ENCODE measurements around the gene OLFML3.

OLFML3 gene

GRCh38 chr1:113934006-113934405, 45.3 kb upstream of the OLFML3 start:
- Histone ChIP-seq H3K36me3 (no peaks in the 10 kb centered on the region), H3K4me1 (peaks cover 0 to 80% (median 23%) of the 10 kb centered on the region in 4 donors), H3K27ac (no peak overlapping the region), H3K4me3 (no peak overlapping the region), H3K9me3 (no peaks in the 10 kb centered on the region), H3K27me3 (no peaks in the 10 kb centered on the region)
- intact Hi-C loops (cut with DNase I; ENCODE audit: low total_unique reads) = loop anchor here (10.0 kb wide), 1 partner anchor 99 kb away; no protein-coding TSS in a partner anchor
- no peak for DNase-seq
- no peak for TF ChIP-seq CTCF (IDR thresholded peaks at IDR 0.05)

- peaks cover 0 to 84% (median 23%) of the 10 kb centered on the region in 4 donors for H3K4me1 ChIP-seq
- no peaks in the 10 kb centered on the region for H3K27me3 ChIP-seq
These were observed 44.7 kb upstream of the OLFML3 start for GRCh38 chr1:113934511-113935055.

GRCh38 chr1:113935176-113935575, 44.1 kb upstream of the OLFML3 start:
- peaks cover 0 to 90% (median 24%) of the 10 kb centered on the region in 4 donors for H3K4me1 ChIP-seq
- H3K27ac ChIP-seq = no peak overlapping the region
- H3K4me3 ChIP-seq = no peak overlapping the region
- no peak for DNase-seq
- no peaks in the 10 kb centered on the region for H3K27me3 ChIP-seq
- intact Hi-C loops (cut with DNase I; ENCODE audit: low total_unique reads) = loop anchor here (10.0 kb wide), 1 partner anchor 100 kb away; no protein-coding TSS in a partner anchor
- TF ChIP-seq CTCF (IDR thresholded peaks at IDR 0.05) = no peak
- no peaks in the 10 kb centered on the region for H3K36me3 ChIP-seq
- no peaks in the 10 kb centered on the region for H3K9me3 ChIP-seq

More at GRCh38 chr1:113934511-113935055, 44.7 kb upstream of the OLFML3 start:
- Histone ChIP-seq H3K36me3 (no peaks in the 10 kb centered on the region), H3K9me3 (no peaks in the 10 kb centered on the region), H3K4me3 (no peak overlapping the region), H3K27ac (no peak overlapping the region)
- TF ChIP-seq CTCF (IDR thresholded peaks at IDR 0.05) = no peak
- no peak for DNase-seq
- intact Hi-C loops (cut with DNase I; ENCODE audit: low total_unique reads) = loop anchor here (10.0 kb wide), 1 partner anchor 100 kb away; no protein-coding TSS in a partner anchor

GRCh38 chr1:113935970-113936369, 43.3 kb upstream of the OLFML3 start:
- intact Hi-C loops (cut with DNase I; ENCODE audit: low total_unique reads) = loop anchor here (10.0 kb wide), 1 partner anchor 101 kb away; no protein-coding TSS in a partner anchor
- DNase-seq = no peak
- Histone ChIP-seq H3K36me3 (peaks cover 6 to 8% (median 7%) of the 10 kb centered on the region in 3 donors), H3K9me3 (no peaks in the 10 kb centered on the region), H3K27me3 (no peaks in the 10 kb centered on the region), H3K4me1 (peaks cover 0 to 85% (median 20%) of the 10 kb centered on the region in 4 donors), H3K27ac (no peak overlapping the region), H3K4me3 (no peak overlapping the region)
- no peak for TF ChIP-seq CTCF (IDR thresholded peaks at IDR 0.05)

- Histone ChIP-seq H3K36me3 (peaks cover 15 to 19% (median 17%) of the 10 kb centered on the region in 3 donors), H3K4me3 (no peak overlapping the region), H3K27me3 (no peaks in the 10 kb centered on the region), H3K27ac (no peak overlapping the region), H3K9me3 (no peaks in the 10 kb centered on the region), H3K4me1 (peaks cover 0 to 74% (median 11%) of the 10 kb centered on the region in 4 donors)
- intact Hi-C loops (cut with DNase I; ENCODE audit: low total_unique reads) = loop anchor here (10.0 kb wide), 1 partner anchor 102 kb away; no protein-coding TSS in a partner anchor
- no peak for TF ChIP-seq CTCF (IDR thresholded peaks at IDR 0.05)
- DNase-seq = no peak
These were observed 42.1 kb upstream of the OLFML3 start for GRCh38 chr1:113937146-113937545.
